ENCODE measurements around the gene RTN4RL1. TPM values are rescaled to one million over a fixed set of nuclear protein-coding genes. Genes with fewer than 3 reads are reported as not detected.
A peak's percentile ranks its signal among the peaks of the same experiment; 100 is the strongest.

RTN4RL1 gene
- total RNA-seq, 6 experiments from 2014 or later, result 0.54 to 2.6 (median 1.4) TPM

DNA sequence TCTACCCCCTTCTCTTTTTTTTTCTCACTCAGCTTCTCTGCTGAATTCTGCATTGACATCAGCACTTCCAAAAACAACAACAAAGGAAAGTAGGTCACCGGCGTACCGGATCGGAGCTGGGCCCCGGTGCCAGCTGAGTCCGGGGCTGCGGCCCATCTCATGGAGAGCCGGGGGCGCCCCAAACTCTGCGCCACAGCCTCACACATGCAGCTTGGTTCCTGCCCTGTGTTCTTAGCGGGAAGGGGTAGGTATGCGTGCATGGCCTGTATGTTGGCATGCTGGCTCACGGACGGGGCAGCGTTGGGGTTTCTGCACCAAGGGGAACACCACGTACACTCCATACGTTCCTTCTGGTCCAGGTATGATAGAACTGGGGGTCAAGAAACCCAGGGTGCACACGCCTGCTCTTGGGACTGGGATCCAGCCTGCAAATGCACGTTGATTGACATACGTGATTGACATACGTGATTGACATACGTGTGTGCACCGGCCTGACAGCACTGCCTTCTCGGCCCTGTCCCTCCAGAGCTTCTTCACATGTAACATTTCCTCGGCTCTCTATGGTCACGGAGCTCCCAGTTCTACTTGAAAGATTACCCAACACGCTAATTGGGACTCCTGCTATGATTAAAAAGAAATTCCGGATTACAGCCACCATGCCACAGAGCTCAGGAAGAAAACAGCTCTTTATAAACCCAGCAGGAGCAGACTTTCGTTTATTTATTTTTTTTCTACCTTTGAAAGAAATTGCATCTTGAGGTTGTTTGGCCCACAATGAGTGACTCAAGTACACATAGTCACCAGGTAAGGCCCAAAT is 106.6 kb downstream of the RTN4RL1 start:
- H3K36me3 ChIP-seq, result no peaks in the 10 kb centered on the region
- H3K4me3 ChIP-seq, result no peak overlapping the region
- intact Hi-C loops (cut with DNase I), result no loop called here
- 82% methylated on average over 9 of the region's 29 CpGs for WGBS (ENCODE audit: insufficient coverage, low coverage, low lambda C conversion rate, missing lambda C conversion rate)
- TF ChIP-seq POLR2A (IDR thresholded peaks at IDR 0.05), result no peak
- TF ChIP-seq, protein P1, sequence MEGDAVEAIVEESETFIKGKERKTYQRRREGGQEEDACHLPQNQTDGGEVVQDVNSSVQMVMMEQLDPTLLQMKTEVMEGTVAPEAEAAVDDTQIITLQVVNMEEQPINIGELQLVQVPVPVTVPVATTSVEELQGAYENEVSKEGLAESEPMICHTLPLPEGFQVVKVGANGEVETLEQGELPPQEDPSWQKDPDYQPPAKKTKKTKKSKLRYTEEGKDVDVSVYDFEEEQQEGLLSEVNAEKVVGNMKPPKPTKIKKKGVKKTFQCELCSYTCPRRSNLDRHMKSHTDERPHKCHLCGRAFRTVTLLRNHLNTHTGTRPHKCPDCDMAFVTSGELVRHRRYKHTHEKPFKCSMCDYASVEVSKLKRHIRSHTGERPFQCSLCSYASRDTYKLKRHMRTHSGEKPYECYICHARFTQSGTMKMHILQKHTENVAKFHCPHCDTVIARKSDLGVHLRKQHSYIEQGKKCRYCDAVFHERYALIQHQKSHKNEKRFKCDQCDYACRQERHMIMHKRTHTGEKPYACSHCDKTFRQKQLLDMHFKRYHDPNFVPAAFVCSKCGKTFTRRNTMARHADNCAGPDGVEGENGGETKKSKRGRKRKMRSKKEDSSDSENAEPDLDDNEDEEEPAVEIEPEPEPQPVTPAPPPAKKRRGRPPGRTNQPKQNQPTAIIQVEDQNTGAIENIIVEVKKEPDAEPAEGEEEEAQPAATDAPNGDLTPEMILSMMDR (IDR thresholded peaks at IDR 0.05), result no peak
- no peak overlapping the region for H3K27ac ChIP-seq
- DNase-seq (peak in 1 of 3 donors; percentile 22), ATAC-seq (no peak)
- H3K9me3 ChIP-seq, result no peaks in the 10 kb centered on the region
- H3K4me1 ChIP-seq, result no peaks in the 10 kb centered on the region
- H3K27me3 ChIP-seq, result no peaks in the 10 kb centered on the region

- Histone ChIP-seq H3K4me3 (no peak overlapping the region), H3K36me3 (no peaks in the 10 kb centered on the region), H3K4me1 (no peaks in the 10 kb centered on the region), H3K27ac (no peak overlapping the region), H3K9me3 (no peaks in the 10 kb centered on the region), H3K27me3 (no peaks in the 10 kb centered on the region)
- TF ChIP-seq POLR2A (IDR thresholded peaks at IDR 0.05), result no peak
- TF ChIP-seq, protein P1 (IDR thresholded peaks at IDR 0.05), result no peak
- 76% methylated on average over 16 of the region's 29 CpGs for WGBS (ENCODE audit: insufficient coverage, low coverage, low lambda C conversion rate, missing lambda C conversion rate)
- DNase-seq, result peak in 1 of 3 donors; percentile 44
- intact Hi-C loops (cut with DNase I), result no loop called here
- ATAC-seq, result peak in 1 of 4 donors; percentile 21
Observed at GRCh38 chr17:1916963-1917715, 108.0 kb downstream of the RTN4RL1 start.

DNA sequence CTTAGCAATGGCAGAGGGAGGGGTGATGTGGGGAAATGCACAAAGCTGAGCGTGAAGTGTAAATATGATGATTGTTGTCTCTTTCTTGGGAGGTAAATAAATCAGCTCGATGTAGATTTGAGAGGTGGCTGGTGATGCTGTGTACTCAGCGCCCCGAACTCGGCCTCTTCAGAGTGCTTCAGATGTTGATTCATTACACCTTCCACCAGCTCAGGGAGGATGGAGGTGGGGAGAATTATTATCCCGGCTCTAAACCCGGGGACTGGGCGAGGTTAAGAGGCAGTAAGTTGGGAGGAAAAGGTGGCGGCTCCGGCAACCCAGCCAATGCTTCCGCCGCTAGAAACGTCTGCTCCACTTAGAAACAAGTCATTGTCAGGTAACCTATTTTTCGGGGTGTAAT is 108.8 kb downstream of the RTN4RL1 start:
- no peaks in the 10 kb centered on the region for H3K36me3 ChIP-seq
- TF ChIP-seq, protein P1 (IDR thresholded peaks at IDR 0.05), result no peak
- ATAC-seq, result no peak
- no peaks in the 10 kb centered on the region for H3K9me3 ChIP-seq
- H3K27ac ChIP-seq, result no peak overlapping the region
- no peak overlapping the region for H3K4me3 ChIP-seq
- no peaks in the 10 kb centered on the region for H3K4me1 ChIP-seq
- peak in 1 of 3 donors; percentile 23 for DNase-seq
- H3K27me3 ChIP-seq, result no peaks in the 10 kb centered on the region
- intact Hi-C loops (cut with DNase I), result no loop called here
- WGBS (ENCODE audit: insufficient coverage, low coverage, low lambda C conversion rate, missing lambda C conversion rate), result 74% methylated on average over 6 of the region's 14 CpGs

DNA sequence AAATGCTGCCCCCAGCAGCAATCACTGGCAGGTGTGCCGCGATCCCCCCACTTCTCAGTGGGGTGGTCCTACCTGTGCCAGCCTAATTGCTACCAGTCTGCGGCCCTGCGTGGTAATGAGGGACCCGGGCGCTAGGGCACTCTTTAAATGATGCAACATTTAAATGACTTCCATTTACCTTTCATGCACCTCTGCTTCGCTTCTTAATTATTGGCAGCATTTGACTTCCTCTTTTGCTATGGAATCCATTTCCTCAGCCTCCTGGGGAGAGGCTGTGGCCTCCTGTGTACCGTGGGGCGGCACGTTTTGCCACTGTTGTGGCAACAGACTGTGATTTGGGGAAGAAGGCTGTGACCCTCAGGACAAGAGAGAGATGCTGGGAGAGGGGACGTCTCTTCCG is 109.2 kb downstream of the RTN4RL1 start:
- ATAC-seq, result no peak
- Histone ChIP-seq H3K36me3 (no peaks in the 10 kb centered on the region), H3K27me3 (no peaks in the 10 kb centered on the region), H3K9me3 (no peaks in the 10 kb centered on the region), H3K4me3 (no peak overlapping the region), H3K27ac (no peak overlapping the region), H3K4me1 (no peaks in the 10 kb centered on the region)
- no peak for TF ChIP-seq POLR2A (IDR thresholded peaks at IDR 0.05)
- TF ChIP-seq, protein P1 (IDR thresholded peaks at IDR 0.05), result no peak
- DNase-seq, result peak in 1 of 3 donors; percentile 14
- WGBS (ENCODE audit: insufficient coverage, low coverage, low lambda C conversion rate, missing lambda C conversion rate), result 54% methylated on average over 8 of the region's 12 CpGs
- intact Hi-C loops (cut with DNase I), result no loop called here

Data from right lobe of liver (tissue), 6 donors.